ENCODE data around the gene KIF7.

GRCh38 chr15:89586651-89587050 lies 68.6 kb downstream of the KIF7 start:
- TF ChIP-seq CTCF (IDR thresholded peaks at IDR 0.05) (no peak), RXRA (IDR thresholded peaks at IDR 0.05; ENCODE audit: borderline replicate concordance, low read depth) (no peak), RCOR1 (IDR thresholded peaks at IDR 0.05; ENCODE audit: low read length) (no peak), RAD21 (IDR thresholded peaks at IDR 0.05; ENCODE audit: low read length) (no peak)

All from SK-N-SH (cell line).